LNCAP (cell line): ENCODE data around the gene VASH1.

Experiments used
- CTCF ChIP-seq: fragments of 450-650 bp; IDR thresholded peaks from 2 replicates; pipeline ENCODE4 v1.5.1; 2017; ENCODE audit warnings: mild to moderate bottlenecking

The VASH1 gene

GRCh38 chr14:76718306-76719040 is 42.8 kb upstream of the VASH1 start:
- no peak for TF ChIP-seq CTCF

DNA sequence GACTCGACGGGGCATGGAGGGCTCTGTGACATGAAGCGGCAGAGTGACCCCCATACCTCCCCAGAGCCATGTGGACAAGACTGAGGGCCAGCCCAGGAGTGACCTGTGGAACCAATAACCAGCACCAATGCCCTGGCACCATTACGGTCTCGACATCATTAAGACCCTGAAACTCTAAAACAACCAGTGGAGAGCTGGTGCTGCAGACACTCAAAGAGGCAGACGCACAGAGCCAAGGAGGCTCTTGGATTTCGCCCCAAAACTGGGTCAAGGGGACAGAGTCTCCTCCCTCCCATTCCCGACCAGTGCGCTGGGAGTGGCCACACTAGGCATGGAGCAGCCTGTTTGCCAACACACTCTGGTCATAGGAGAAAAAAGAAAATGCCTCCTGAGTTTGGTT is 41.6 kb upstream of the VASH1 start:
- TF ChIP-seq CTCF = no peak

DNA sequence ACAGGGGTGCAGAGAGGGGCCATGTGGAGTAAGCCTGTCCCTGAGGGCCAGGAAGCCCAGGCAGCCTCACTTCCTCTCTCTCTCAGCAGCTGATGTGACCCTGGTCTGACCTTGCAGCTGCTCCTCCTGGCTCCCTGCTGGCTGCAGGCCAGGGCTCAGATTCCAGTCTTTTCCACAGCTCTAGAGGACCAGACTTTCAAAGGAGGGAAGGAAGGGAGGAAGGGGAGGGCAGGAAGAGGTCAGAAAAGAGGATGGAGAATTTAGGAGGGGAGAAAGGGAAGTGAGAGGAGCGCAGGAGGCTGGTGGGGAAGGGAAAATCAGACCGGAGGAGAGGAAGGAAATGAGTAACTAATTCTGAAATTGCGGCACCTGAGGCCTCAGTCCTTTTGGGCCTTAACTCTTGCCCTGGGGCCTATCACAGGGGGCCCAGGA is 40.9 kb upstream of the VASH1 start:
- TF ChIP-seq CTCF = no peak

- no peak for TF ChIP-seq CTCF
Observed at GRCh38 chr14:76724651-76725550, 36.4 kb upstream of the VASH1 start.

DNA sequence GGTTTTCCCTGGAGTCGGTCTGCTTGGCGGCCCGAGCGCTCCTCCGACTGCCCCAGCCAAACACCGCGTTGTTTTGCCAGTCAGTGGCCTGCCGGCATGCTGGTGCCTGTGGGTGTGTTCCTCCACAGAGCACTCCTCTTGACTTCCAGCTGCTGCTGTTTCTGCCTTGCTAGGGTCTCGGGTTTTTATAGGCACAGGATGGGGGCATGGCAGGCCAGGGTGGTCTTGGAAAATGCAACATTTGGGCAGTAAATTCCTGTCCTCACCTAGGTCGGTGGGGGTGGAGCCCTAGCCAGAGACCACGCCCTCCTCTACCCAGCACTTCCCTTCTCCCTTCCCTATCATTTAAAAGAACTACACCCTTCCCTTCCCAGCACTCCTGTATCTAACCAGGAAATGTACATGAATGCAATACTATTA is 34.7 kb upstream of the VASH1 start:
- TF ChIP-seq CTCF = no peak

DNA sequence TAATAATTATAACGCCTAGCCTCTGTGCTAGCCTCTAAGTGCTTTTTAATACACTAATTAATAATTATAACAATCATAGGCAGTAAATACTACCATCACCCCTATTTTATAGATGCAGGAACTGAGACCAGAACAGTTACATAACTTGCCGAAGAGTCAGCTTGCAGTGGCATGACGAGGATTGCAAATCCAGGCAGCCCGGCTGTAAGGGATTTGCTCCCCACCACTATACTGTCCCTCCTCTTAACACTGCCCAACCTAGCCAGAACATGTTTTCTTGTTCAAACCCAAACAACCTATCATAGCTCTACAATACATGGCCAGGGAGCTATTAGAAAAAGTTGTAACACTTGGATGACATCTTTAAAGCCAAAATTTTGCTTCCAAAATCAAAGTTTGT is 33.9 kb upstream of the VASH1 start:
- TF ChIP-seq CTCF = no peak

DNA sequence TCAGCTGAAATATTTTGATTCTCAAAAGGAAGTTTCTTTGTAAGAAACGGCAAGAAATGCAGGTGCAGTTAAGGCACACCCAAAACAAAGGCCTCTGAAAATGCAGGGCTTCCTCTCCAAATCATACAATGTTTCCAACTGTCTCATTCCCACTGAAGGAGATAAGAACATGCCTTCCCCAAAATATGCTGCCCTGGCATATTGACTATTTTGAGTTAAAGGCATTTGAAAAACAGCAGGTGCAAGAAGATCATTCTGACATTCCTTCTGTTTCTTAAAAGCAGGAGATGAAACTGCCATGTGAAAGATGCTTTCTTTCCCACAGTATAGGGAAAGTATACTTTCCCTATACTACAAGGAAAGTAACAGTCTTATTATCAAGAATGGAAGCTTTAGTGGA is 33.4 kb upstream of the VASH1 start:
- no peak for TF ChIP-seq CTCF
